Measurements from ENCODE around the gene KDELR3. TPM values are rescaled to one million over a fixed set of nuclear protein-coding genes. Genes with fewer than 3 reads are reported as not detected.
A peak's percentile ranks its signal among the peaks of the same experiment; 100 is the strongest.

The KDELR3 gene
- polyA plus RNA-seq, 1 donor (not counting 4 experiments of a cell fraction or from before 2014, with no cell fraction given) = 10.1 TPM

DNA sequence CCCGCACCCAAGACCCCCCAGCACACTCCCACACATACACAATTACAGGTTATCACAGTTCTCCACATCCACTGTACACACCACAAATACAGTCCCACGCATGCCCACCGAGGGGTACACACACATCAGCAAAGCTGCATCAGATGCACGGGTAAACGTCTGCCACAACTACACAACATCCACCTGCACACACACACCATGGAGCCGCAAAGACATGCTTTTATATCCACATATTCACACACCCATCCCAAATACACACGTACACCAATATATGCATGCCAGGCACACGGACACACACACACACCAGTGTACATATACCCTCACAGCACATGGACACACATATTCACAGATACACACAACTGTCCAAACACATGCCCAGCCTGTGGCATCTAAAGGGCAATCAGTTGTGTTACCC, 7.5 kb upstream of the KDELR3 start:
- no peaks in the 10 kb centered on the region for H3K36me3 ChIP-seq (ENCODE audit: control insufficient read depth in 2 of 2, extremely low read depth in 1 of 2, insufficient read depth in 2 of 2, low read length in 2 of 2)
- H3K9me1 ChIP-seq (ENCODE audit: control insufficient read depth, extremely low read depth, insufficient read depth, low read length) = no peaks in the 10 kb centered on the region
- H3K4me2 ChIP-seq (ENCODE audit: control insufficient read depth, extremely low read depth, insufficient read depth, low read depth, low read length) = no peak overlapping the region
- H2AFZ ChIP-seq (ENCODE audit: control insufficient read depth, low read length) = no peak overlapping the region
- no peak overlapping the region for H3K4me3 ChIP-seq (ENCODE audit: control insufficient read depth in 2 of 3, extremely low read depth in 1 of 3, insufficient read depth in 2 of 3, low read depth in 1 of 3, low read length in 3 of 3)
- H4K20me1 ChIP-seq (ENCODE audit: control insufficient read depth, extremely low read depth, insufficient read depth, low read length) = peaks cover 2% of the 10 kb centered on the region
- peaks cover 74% of the 10 kb centered on the region for H3K27me3 ChIP-seq (ENCODE audit: control insufficient read depth, extremely low read depth, insufficient read depth, low read length)
- FAIRE-seq (no peak), DNase-seq (ENCODE audit: low read depth, low spot score) (no peak)
- no peaks in the 10 kb centered on the region for H3K9me3 ChIP-seq (ENCODE audit: control insufficient read depth, low read depth, low read length)
- dilution Hi-C loops (cut with MboI; ENCODE audit: extremely low pct_ligation_motif_present, low sequenced_read_pairs) = no loop called here
- no peak overlapping the region for H3K27ac ChIP-seq (ENCODE audit: control insufficient read depth, insufficient read depth, low read length)
- H3K9ac ChIP-seq (ENCODE audit: control insufficient read depth, extremely low read depth, insufficient read depth, low read length) = no peak overlapping the region
- TF ChIP-seq, protein P1, sequence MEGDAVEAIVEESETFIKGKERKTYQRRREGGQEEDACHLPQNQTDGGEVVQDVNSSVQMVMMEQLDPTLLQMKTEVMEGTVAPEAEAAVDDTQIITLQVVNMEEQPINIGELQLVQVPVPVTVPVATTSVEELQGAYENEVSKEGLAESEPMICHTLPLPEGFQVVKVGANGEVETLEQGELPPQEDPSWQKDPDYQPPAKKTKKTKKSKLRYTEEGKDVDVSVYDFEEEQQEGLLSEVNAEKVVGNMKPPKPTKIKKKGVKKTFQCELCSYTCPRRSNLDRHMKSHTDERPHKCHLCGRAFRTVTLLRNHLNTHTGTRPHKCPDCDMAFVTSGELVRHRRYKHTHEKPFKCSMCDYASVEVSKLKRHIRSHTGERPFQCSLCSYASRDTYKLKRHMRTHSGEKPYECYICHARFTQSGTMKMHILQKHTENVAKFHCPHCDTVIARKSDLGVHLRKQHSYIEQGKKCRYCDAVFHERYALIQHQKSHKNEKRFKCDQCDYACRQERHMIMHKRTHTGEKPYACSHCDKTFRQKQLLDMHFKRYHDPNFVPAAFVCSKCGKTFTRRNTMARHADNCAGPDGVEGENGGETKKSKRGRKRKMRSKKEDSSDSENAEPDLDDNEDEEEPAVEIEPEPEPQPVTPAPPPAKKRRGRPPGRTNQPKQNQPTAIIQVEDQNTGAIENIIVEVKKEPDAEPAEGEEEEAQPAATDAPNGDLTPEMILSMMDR (optimal IDR thresholded peaks at IDR 0.05 in 1 of 3, IDR thresholded peaks at IDR 0.05 in 1 of 3, conservative IDR thresholded peaks at IDR 0.05 in 1 of 3; ENCODE audit: extremely low read depth in 1 of 3, insufficient read depth in 2 of 3, low read length in 3 of 3) = no peak
- H3K4me1 ChIP-seq (ENCODE audit: control insufficient read depth, extremely low read depth, insufficient read depth, low read length) = peaks cover 16% of the 10 kb centered on the region
- H3K79me2 ChIP-seq (ENCODE audit: control insufficient read depth, insufficient read depth, low read length) = no peaks in the 10 kb centered on the region

DNA sequence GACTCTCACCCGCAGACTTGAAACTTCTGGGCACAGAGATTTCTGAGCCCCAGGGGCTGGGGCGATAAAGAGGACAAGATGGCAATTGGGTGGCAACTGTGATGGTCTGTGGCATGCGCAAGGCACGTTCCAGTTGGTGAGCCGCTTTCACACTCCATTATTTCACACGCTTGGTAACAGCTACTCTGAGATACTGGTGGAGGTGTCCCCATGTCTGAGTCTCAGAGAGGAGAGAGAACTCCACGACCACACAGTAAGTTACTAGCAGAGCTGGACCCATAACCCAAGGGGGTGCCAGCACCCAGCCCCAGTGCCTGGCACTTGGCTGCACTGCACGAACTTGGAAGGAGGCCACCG, 6.9 kb upstream of the KDELR3 start:
- Histone ChIP-seq H3K36me3 (ENCODE audit: control insufficient read depth in 2 of 2, extremely low read depth in 1 of 2, insufficient read depth in 2 of 2, low read length in 2 of 2) (no peaks in the 10 kb centered on the region), H3K9me1 (ENCODE audit: control insufficient read depth, extremely low read depth, insufficient read depth, low read length) (no peaks in the 10 kb centered on the region), H3K79me2 (ENCODE audit: control insufficient read depth, insufficient read depth, low read length) (no peaks in the 10 kb centered on the region), H3K4me3 (ENCODE audit: control insufficient read depth in 2 of 3, extremely low read depth in 1 of 3, insufficient read depth in 2 of 3, low read depth in 1 of 3, low read length in 3 of 3) (no peak overlapping the region), H3K4me1 (ENCODE audit: control insufficient read depth, extremely low read depth, insufficient read depth, low read length) (peaks cover 16% of the 10 kb centered on the region), H3K9ac (ENCODE audit: control insufficient read depth, extremely low read depth, insufficient read depth, low read length) (no peak overlapping the region), H3K27ac (ENCODE audit: control insufficient read depth, insufficient read depth, low read length) (no peak overlapping the region), H2AFZ (ENCODE audit: control insufficient read depth, low read length) (no peak overlapping the region), H4K20me1 (ENCODE audit: control insufficient read depth, extremely low read depth, insufficient read depth, low read length) (peaks cover 2% of the 10 kb centered on the region), H3K9me3 (ENCODE audit: control insufficient read depth, low read depth, low read length) (no peaks in the 10 kb centered on the region), H3K4me2 (ENCODE audit: control insufficient read depth, extremely low read depth, insufficient read depth, low read depth, low read length) (peak overlapping the region; percentile 59), H3K27me3 (ENCODE audit: control insufficient read depth, extremely low read depth, insufficient read depth, low read length) (peaks cover 73% of the 10 kb centered on the region)
- DNase-seq (ENCODE audit: low read depth, low spot score) = no peak
- dilution Hi-C loops (cut with MboI; ENCODE audit: extremely low pct_ligation_motif_present, low sequenced_read_pairs) = no loop called here
- TF ChIP-seq EZH2 (IDR thresholded peaks at IDR 0.05; ENCODE audit: low read length) = no peak
- TF ChIP-seq, protein P1 (optimal IDR thresholded peaks at IDR 0.05 in 1 of 3, IDR thresholded peaks at IDR 0.05 in 1 of 3, conservative IDR thresholded peaks at IDR 0.05 in 1 of 3; ENCODE audit: extremely low read depth in 1 of 3, insufficient read depth in 2 of 3, low read length in 3 of 3) = no peak
- no peak for FAIRE-seq

Measured in keratinocyte (primary cell).